ENCODE results near the gene ADAMTS18. TPM values are rescaled to one million over a fixed set of nuclear protein-coding genes. Genes with fewer than 3 reads are reported as not detected.

Gene ADAMTS18
- polyA plus RNA-seq, 1 of the 3 experiments (the other 2 are of a cell fraction) = under 0.01 TPM

Other genes starting within 250 kb of the ADAMTS18 start
- 13.5 and 16.9 TPM in 2 replicates for gene MON1B, start 243.8 kb downstream of the ADAMTS18 start, polyA plus RNA-seq (2012; rRNA removed)
- 1.4 and 3.5 TPM in 2 replicates for gene SYCE1L, start 235.6 kb downstream of the ADAMTS18 start, polyA plus RNA-seq (2012; rRNA removed)